HG03095 (cell line): ENCODE measurements around the gene ADK.
"Not testable (repeated sequence)": the region's sequence is repeated elsewhere in the genome, so short reads cannot be mapped to it uniquely, and the experiment has no call there.

Experiments used
- ATAC-seq: cut with Tn5 transposase; IDR thresholded peaks from one replicate; pipeline ENCODE4 v1.9.1; 2021; ENCODE audit warnings: moderate library complexity; ENCODE audit not compliant: unreplicated experiment

Gene ADK

DNA sequence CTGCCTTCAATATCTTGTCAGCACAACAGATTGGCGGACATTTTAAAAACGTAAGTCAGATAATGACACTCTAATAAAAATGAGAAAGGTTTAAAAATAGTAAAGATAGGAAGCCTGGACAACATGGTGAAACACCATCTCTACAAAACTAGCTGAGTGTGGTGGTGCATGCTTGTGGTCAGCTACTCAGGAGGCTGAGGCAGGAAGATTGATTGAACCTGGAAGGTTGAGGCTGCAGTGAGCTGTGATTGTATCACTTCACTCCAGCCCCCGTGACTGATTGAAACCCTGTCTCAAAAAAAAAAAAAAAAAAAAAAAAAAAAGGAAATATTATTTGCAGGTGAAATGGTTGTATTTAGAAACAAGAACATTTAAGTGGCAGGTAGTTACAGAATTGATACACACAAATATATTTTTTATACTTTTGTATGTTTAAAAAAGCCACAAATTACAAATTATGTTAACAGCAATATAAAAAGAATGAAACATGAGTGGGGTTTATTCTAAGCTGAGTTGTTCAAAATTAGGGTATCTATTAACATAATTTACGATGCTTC, 141.9 kb downstream of the ADK start:
- no peak for ATAC-seq

DNA sequence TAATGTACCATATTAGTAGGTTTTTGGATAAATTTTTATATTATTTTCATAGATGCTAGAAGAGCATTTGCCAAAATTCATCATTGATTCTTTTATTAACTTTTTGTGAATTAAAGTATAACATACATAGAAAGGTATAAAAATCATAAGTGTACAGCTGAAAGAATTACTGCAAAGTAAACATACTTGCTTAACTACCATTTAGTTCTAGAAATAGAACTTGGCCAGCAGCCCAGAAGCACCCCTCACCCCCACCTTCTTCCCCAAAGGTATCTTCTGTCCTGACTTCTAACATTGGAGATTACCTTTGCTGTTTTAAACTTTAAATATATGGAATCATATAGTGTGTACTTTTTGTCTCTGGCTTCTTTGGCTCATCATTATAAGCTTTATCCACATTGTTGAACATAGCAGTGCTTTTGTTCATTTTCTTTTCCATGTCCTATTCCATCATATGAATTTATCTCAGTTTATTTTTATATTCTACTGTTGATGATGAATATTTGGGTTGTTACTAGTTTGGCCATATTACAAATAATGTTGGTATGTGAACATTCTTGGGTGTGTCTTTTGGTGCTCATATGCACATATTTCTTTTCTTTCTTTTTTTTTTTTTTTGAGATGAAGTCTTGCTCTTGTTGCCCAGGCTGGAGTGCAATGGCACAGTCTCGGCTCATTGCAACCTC, 142.8 kb downstream of the ADK start:
- no peak for ATAC-seq

DNA sequence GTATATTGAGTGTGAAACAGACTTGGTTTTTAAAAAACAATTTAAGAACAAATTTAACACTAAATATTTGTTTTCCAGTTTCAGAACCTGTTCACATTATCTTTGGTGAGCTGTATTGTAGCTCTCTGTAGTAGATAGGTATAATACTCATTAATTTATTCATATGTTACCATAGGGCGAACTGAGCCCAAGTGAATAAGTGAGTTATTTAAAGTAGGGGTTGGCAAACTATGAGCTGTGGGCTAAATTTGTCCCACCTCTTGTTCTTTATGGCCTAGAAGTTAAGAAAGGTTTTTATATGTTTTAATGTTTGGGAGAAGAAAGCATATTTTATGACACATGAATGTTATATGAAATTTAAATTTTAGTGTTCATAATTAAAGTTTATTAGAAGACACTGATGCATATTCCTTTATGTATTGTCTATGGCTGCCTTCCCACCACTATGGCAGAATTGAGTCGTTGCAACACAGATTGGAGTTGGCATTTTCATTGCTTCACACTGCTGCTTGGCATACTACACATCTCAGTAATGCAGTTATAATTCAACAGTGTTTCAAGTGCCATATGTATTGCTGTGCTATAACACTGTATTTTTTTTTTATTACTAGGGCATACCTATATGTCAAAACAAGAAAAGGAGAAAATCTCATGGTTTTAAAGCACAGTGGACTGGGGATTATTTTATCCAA, 146.5 kb downstream of the ADK start:
- no peak for ATAC-seq

DNA sequence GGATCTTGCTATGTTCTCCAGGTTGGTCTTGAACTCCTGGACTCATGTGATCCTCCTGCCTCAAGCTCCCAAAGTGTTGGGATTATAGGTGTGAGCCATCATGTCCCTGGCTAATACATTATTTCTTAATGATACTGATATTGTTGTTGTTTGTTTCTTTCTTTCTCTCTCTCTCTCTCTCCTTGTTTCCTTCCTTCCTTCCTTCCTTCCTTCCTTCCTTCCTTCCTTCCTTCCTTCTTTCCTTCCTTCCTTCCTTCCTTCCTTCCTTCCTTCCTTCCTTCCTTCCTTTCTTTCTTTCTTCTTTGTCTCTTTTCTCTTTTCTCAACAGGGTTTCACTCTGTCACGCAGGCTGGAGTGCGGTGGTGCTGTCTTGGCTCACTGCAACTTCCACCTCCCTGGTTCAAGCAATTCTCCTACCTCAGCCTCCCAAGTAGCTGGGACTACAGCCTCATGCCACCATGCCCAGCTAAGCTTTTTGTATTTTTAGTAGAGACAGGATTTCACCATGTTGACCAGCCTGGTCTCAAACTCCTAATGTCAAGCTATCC, 149.1 kb downstream of the ADK start:
- ATAC-seq: not testable (repeated sequence)

DNA sequence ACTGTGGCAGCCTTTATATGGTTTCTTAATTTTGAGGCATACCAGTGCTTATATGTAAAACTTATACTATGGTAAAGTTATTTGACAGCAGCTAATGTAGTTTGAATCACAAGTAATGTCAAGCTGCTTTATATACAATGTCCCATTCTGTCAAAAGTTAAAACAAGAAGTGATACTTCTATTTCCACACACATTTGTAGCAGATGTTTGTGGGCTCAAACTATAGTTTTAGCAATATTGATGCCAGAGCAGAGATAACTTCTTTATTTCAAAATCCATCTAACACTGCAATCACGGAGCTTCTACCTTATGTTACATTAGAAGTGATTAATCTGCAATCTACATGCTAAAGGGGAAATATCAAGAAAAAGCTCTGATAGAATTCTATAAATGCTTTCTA, 149.6 kb downstream of the ADK start:
- ATAC-seq: no peak

DNA sequence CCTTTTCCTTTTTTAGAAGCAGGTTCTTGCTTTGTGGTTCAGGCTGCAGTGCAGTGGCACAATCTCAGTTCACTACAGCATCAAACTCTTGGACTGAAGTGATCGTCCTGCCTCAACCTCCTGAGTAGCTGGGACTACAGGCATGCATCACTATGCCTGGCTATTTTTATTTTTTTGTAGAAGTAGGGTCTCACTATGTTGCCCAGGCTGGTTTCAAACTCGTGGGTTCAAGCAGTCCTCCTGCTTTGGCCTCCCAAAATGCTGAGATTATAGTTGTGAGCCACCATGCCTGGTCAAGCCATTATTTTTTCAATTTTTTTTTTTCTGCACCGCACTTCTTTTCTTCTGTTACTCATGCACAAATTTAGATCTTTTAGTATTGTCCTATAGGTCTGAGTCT, 154.7 kb downstream of the ADK start:
- no peak for ATAC-seq

DNA sequence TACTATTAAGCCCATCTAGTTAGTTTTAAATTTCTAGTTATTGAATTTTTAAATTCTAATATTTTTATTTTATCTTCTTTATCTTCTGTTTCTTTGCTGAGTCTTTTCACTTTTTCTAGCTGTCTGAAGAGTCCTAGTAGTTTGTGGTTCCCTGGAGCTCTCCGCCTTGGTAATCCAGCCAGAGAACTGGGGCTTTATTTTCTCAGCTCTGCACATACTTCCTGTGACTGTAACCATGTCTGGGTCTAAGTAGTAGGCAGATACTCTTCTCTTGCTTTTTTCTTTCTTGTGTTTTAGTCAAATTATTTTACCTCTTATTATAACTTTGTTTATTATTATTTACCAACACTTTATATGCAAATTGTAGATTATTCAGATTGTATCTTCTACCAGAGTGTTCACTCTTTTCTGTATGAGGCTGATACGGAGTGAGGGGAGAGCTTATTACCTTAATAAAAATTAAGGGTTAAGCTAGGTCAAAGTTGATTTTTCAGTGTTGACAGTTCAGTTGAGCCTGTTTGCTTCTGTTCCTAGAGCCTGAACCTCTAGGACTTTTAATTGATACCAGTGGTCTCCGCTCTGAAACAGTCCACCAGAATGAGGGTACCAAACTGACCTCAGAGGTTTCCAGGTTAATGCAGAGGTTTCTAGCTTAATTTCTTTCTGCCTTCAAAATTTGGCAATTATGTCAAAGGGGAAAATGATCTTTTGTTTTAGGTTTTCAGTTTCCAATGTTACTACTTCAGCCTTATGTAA, 155.4 kb downstream of the ADK start:
- no peak for ATAC-seq

DNA sequence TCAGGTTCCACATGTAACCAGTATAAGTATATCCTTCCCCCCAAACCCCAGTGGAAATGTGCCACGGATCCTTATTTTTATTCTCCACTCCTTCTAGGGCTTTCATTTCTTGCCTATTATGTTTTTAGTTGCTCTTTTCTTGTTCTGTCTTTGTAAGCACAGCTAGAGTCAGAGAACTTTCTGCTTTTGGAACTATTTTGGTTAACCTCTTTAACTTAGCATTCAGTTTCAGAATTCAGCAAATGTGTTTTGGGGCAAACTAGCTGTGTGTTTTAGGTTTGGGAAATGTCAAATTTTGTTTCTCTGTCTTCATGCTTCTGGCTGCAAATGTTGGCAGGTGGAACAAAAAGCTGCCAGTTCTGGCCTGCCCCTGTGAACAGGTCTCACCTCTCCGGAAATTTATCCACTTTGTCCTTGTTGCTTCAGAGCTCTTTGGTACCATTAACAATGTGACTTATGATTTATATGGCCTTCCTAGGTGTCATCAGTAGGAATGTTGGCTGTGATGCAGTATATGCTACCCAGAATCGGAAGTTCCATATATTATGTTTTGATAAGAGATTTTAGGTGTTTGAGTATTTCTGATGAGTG, 156.1 kb downstream of the ADK start:
- ATAC-seq: no peak

DNA sequence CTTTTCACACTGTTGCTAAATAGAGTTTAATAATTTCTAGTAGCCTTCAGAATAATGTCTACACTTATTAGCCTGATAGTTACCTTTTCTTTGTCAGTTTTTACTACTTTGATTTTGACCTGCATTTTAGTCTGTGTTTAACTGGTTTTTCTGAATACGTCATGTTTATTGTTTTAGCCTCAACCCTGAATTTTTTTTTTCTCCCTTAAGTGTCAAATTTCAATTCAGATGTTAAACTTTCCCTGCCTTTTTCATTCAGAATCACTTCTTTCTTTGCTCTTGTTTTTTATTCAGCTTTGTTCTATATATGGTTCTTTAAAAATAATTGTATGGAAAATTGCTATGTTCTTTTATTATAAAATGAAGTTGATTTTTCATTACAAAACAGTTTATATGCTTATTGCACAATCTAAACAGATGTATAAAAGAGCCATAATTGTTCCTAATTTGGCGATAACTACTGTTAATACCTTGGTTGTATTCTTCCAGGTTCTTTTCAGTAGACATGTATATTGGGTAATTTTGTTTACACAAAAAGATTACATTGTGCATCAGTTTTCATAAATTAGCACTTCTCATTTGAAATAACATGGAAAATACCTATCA, 159.7 kb downstream of the ADK start:
- ATAC-seq: no peak

DNA sequence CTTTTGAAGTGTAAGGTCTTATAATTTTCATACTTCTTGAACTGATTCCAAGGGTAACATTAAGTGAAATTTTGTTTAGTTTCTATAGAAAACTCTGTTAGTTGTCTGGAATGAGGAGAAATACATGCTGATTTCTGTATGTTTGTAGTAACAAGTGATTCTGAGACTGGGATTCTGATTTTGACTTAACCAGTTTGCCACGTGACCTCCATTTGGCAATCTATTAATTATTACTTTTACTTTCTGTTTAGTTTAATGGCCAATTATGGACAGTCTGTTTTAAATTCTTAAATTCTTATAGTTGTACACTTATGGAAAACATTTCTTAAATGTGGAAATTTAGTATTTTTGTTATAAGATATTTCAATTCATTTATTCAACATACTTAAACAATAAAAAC, 163.1 kb downstream of the ADK start:
- no peak for ATAC-seq

DNA sequence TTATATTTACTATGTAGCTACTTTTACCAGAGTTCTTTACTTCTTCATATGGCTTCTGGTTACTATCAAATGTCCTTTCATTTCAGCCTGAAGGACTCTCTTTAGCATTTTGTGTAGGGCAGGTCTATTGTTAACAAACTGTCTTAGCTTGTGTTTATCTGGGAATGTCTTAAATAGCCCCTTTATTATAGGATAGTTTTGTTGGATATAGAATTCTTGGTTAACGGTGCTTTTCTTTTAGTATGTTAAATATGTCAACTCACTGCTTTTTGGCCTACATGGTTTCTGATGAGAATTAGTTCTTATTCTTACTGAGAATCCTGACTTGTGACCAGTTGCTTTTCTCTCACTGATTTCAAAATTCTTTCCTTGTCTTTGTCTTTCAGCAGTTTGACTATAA, 169.0 kb downstream of the ADK start:
- no peak for ATAC-seq

DNA sequence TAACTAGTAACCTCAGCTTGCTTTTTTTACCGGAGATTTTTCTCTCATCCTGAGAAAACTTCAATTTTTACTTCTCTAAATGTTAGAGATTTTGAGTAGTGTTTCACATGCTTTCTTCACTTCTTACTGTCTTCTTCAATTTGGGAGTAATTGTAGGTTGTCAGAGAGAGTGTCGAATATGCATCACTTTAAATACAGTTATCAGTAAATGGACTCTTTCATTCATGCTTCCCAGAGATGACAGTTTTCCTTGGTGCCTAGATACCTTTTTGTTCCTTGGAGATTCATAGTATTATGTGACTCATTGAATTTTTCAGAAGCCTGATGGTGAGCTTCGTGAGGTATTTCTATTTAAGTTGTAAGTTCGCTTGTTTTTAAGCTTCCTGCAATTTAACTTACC, 169.7 kb downstream of the ADK start:
- ATAC-seq: no peak

DNA sequence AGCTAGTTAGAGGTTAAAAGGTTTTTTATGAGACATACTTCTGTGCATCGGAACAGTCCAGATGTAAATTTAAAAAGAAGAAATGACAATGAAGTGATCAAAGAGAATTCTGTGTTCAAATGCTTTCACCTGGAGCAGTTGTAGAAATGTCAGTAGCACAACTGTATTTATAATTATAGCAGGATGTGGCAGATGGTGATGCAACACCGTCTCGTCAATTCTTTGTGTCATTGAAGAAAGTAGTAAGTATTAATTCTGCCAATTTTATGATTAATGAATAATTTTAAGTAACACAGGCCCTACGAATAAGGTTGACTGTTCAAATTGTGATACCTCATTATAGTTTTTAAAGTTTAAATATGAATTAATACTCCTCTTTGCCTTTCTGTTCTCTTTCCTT, 171.1 kb downstream of the ADK start:
- ATAC-seq: no peak

DNA sequence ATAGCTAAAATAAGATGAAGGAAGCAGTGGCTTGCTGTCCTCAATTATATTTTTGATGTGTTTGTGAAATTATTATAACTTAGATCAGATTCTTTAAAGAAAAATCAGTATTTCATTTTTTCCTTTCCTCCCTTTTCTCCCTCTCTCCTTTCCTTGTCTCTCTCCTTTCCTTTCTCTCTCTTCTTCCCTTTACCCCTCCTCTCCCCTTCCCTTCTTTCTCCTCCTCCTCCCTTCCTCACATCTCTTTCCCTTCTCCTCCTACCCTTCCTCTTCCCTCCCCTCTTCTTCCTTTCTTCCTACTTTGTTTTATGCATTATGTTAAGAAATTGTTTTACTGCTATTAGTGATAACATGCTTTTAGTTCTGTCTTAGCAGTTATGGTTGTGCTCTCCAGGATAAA, 171.5 kb downstream of the ADK start:
- no peak for ATAC-seq

DNA sequence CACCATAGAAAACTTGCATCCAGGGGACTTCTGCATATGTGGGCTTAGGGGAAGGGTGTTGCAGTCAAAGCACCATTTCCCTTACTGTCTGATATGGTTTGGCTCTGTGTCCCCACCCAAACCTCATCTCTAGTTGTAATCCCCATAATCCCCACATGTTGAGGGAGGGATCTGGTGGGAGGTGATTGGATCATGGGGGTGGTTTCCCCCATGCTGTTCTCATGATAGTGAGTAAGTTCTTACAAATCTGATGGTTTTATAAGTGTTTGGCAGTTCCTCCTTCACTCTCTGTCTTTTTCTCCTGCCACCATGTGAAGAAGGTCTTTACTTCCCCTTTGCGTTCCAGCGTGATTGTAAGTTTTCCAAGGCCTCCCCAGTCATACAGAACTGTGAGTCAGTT, 177.4 kb downstream of the ADK start:
- no peak for ATAC-seq

DNA sequence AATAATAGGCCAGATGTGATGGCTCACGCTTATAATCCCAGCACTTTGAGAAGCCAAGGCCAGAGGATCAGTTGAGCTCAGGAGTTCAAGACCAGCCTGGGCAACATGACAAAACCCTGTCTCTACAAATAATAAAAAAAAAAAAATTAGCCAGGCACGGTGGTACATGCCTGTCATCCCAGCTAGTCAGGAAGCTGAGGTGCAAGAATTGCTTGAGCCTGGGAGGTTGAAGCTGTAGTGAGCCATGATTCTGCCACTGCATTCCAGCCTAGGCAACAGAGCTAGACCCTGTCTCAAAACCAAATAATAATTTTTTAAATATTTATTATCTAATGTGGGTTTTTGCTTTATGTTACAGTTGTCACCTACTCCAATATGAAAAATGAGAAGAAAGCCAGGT, 178.9 kb downstream of the ADK start:
- ATAC-seq: no peak

DNA sequence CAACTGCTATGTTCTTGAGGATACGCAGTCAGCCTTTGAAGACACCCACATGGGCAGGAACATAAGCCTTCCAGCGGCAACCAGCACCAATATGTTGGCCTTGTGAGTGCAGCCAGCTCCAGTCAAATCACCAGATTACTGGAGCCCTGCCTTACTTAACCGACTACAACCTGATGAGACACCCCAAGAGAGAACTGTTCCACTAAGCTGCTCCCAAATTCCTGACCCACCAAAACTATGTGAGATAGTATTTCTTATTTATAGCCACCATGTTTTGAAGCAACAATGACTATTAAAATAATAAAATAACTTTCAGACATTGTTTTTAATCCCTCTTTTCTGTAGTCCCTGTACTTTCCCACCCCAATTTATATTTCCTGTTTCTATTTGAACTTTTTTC, 179.6 kb downstream of the ADK start:
- no peak for ATAC-seq

DNA sequence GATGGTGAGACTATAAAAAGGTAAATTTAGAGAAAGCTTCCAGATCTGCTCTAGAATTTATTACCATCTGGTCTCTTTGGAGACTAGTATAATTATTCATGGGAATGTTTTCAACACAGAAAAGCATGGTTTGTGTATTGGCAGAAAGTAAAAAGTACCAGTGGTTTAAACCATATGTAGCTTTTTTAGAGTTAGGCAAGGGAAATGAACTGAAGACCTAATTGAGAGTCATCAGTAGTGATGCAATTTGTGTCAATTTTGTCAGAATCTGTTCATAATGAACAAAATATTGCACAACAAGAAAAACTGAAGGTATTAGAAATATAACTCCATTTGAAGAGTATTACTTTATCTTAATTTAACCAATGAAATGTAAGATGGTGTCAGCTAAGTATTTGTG, 181.4 kb downstream of the ADK start:
- ATAC-seq: no peak

DNA sequence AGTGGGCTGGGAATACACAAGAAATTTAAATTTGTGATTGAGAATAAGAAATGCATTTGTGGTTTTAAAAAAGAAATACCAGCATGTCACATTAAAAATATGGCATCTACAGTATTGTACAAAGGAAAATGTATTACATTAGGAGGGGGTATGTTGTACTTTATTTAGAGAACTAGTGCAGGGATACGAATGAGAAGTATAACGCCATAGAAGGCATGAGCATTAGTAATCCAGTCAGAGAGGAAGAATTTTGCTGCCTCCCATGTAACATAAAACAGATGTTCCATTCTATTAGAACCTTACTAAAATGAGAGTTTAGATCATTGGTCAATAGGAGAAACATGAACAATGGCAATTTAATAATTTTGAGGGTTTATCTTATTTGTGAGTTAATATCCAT, 182.2 kb downstream of the ADK start:
- ATAC-seq: no peak

DNA sequence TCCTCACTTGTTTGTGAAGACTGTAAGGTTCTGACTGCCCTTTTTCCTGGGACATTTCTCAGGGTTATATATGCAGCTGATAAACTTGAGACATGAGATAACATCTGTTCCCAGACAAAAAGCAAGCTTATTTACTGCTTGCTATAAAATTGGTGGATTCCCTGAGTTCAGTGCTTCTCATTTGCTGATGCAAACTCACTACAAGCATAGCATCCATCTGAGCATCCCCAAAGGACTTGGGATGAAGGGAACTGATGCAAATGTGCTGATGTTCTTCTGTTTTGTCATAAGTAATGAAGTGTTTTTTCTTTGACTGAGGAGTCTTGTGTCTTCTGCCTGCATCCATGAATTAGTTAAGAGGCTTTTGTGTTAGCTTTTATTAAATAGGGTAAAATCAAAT, 183.2 kb downstream of the ADK start:
- ATAC-seq: no peak

DNA sequence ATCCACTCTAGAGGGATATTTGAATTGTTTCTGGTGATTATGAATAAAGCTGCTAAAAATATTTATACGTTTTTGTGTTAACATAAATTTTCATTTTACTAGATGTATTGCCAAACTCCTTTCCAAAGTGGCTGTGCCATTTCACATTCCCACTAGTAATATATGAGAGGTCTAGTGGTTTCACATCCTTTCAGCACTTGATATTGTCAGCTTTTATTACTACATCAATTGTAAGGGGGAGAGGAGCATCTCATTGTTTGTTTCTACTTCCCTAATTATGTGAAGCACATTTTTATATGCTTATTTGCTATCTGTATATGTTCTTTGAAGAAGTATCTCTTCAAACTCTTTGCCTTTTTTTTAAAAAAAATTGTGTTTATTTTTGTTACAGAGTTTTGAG, 184.5 kb downstream of the ADK start:
- no peak for ATAC-seq
